PC-3 (cell line): ENCODE data around the gene RASSF4. TPM values are rescaled to one million over a fixed set of nuclear protein-coding genes. Genes with fewer than 3 reads are reported as not detected.

Experiments used
- ATAC-seq: fragments of 200-7000 bp; cut with Tn5 transposase; 2 replicates; pipeline ENCODE4 v1.9.1; 2020; ENCODE audit warnings: mild to moderate bottlenecking, moderate library complexity
- BruUV-seq: library from RNA; stranded (reverse); fragments of 400-500 nt; replicated peaks from 2 replicates; lab custom pipeline; 2021; lab: Mats Ljungman, UMichigan
- CTCF ChIA-PET: fragments of 300-600 bp; sonication (Branson Sonifier 250); formaldehyde crosslinking; loops from one replicate; lab custom pipeline; 2022; ENCODE audit warnings: antibody characterized with exemption; lab: Charles Lee
- POLR2A ChIA-PET: fragments of 300-600 bp; sonication (Branson Sonifier 250); formaldehyde crosslinking; loops from one replicate; lab custom pipeline; 2022; ENCODE audit warnings: antibody characterized with exemption; ENCODE audit not compliant: unreplicated experiment; lab: Charles Lee
- DNase-seq: peaks from one replicate; pipeline ENCODE4 v3.0.0-alpha.2; 2015
- H2AFZ ChIP-seq: fragments of 300-600 bp; sonication (generic); 2 replicates; pipeline ENCODE4 v1.6.0; 2016; ENCODE audit warnings: antibody characterized with exemption, low read length
- H3F3A ChIP-seq: fragments of 300-600 bp; sonication (generic); one replicate; pipeline ENCODE4 v1.6.0; 2017; ENCODE audit warnings: antibody characterized with exemption, low read length, control low read depth, mild to moderate bottlenecking; ENCODE audit not compliant: unreplicated experiment
- H3K27ac ChIP-seq: fragments of 300-600 bp; sonication (generic); 2 replicates; pipeline ENCODE4 v1.5.1; 2016; ENCODE audit warnings: mild to moderate bottlenecking, low read length
- H3K27me3 ChIP-seq: fragments of 300-600 bp; sonication (generic); 2 replicates; pipeline ENCODE4 v1.6.1; 2016; ENCODE audit warnings: low read length, mixed read lengths
- H3K36me3 ChIP-seq: fragments of 300-600 bp; sonication (generic); 2 replicates; pipeline ENCODE4 v1.6.1; 2016; ENCODE audit warnings: low read depth, mixed run types, low read length, mixed read lengths
- H3K4me1 ChIP-seq: fragments of 300-600 bp; sonication (generic); 2 replicates; pipeline ENCODE4 v1.5.1; 2016; ENCODE audit warnings: low read length; ENCODE audit not compliant: insufficient read depth
- H3K4me2 ChIP-seq: fragments of 300-600 bp; sonication (generic); 2 replicates; pipeline ENCODE4 v1.6.0; 2016; ENCODE audit warnings: low read length
- H3K4me3 ChIP-seq: fragments of 300-600 bp; sonication (generic); 2 replicates; pipeline ENCODE4 v1.5.1; 2016; ENCODE audit warnings: mild to moderate bottlenecking, low read length, mixed read lengths
- H3K79me2 ChIP-seq: fragments of 300-600 bp; sonication (generic); 2 replicates; pipeline ENCODE4 v1.6.1; 2017; ENCODE audit warnings: low read length, mixed read lengths
- H3K9ac ChIP-seq: fragments of 300-600 bp; sonication (generic); 2 replicates; pipeline ENCODE4 v1.6.0; 2016; ENCODE audit warnings: mild to moderate bottlenecking, low read length
- H3K9me2 ChIP-seq: fragments of 300-600 bp; sonication (generic); replicated peaks from 2 replicates; pipeline ENCODE4 v1.6.1; 2016; ENCODE audit warnings: mixed run types, low read length, mixed read lengths
- H3K9me3 ChIP-seq: fragments of 300-600 bp; sonication (generic); 2 replicates; pipeline ENCODE4 v1.6.1; 2016; ENCODE audit warnings: low read length, mixed read lengths
- H4K20me1 ChIP-seq: fragments of 300-600 bp; sonication (generic); 2 replicates; pipeline ENCODE4 v1.6.1; 2016; ENCODE audit warnings: low read length, mixed read lengths
- CTCF ChIP-seq: fragments of 300-600 bp; sonication (generic); conservative IDR thresholded peaks from 2 replicates; pipeline ENCODE4 v1.5.1; 2017; ENCODE audit warnings: antibody characterized with exemption, low read depth, mild to moderate bottlenecking, low read length
- EZH2 ChIP-seq: fragments of 300-600 bp; sonication (generic); IDR thresholded peaks from one replicate; pipeline ENCODE4 v1.6.1; 2017; ENCODE audit warnings: antibody characterized with exemption, mild to moderate bottlenecking, low read length; ENCODE audit not compliant: unreplicated experiment
- EZH2phosphoT487 ChIP-seq: fragments of 300-600 bp; sonication (generic); IDR thresholded peaks from 2 replicates; pipeline ENCODE4 v1.6.1; 2018; ENCODE audit warnings: mild to moderate bottlenecking, antibody characterized with exemption, low read length, borderline replicate concordance
- intact Hi-C: fragments of 100-400 bp; cut with micrococcal nuclease; formaldehyde crosslinking; loops from 2 replicates; pipeline ENCODE4 v1.9.0; 2023
- total RNA-seq: library from RNA; depleted of rRNA; stranded (reverse); fragments of >200 nt; gene quantifications from 2 replicates; pipeline ENCODE4 v1.2.3, GENCODE V29; 2014

RASSF4 gene
- total RNA-seq, 1 experiment from 2014 or later = 8.7 TPM

- CTCF ChIA-PET = no interaction called here
- TF ChIP-seq CTCF = no peak
- TF ChIP-seq EZH2phosphoT487 = no peak
- no peak for TF ChIP-seq EZH2
- H3F3A ChIP-seq = no peaks in the 10 kb centered on the region
- H3K4me2 ChIP-seq = no peak overlapping the region
- no peaks in the 10 kb centered on the region for H3K27me3 ChIP-seq
- H3K79me2 ChIP-seq = no peaks in the 10 kb centered on the region
- H3K9me3 ChIP-seq = no peaks in the 10 kb centered on the region
- no peak overlapping the region for H3K4me3 ChIP-seq
- H2AFZ ChIP-seq = no peak overlapping the region
- no peak overlapping the region for H3K9ac ChIP-seq
- no peaks in the 10 kb centered on the region for H3K4me1 ChIP-seq
- DNase-seq = no peak
- no peaks in the 10 kb centered on the region for H4K20me1 ChIP-seq
- BruUV-seq = no TSS peak
- POLR2A ChIA-PET = no interaction called here
- H3K27ac ChIP-seq = no peak overlapping the region
- no peak for ATAC-seq
- H3K9me2 ChIP-seq = no peaks in the 10 kb centered on the region
- intact Hi-C loops = no loop called here
- H3K36me3 ChIP-seq = no peaks in the 10 kb centered on the region
Observed at GRCh38 chr10:44965104-44965503, 5.5 kb downstream of the RASSF4 start.

DNA sequence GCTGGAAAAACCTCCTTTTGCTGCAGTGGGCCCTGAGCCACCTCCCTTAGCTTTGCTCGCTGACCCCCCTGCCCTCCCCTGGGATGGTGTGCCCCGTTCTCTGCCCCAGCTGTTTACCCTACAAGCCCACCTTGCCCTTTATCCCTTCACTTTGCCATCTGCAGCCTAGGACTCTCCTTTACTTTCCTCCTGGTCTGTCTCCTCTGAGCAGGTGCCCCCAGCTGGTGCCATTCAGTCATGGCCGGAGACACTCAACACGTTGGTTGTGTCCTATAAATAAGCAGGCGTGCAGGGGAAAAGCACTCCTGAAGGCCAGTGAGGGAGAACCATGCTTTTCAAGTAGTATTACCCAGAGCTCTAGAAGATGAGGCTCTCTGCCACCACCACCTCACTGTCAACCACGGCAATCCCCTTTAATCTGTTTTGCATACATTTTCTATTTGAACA, 6.1 kb downstream of the RASSF4 start:
- no TSS peak for BruUV-seq
- no peaks in the 10 kb centered on the region for H3K4me1 ChIP-seq
- TF ChIP-seq CTCF (no peak), EZH2phosphoT487 (no peak), EZH2 (no peak)
- no peaks in the 10 kb centered on the region for H3K27me3 ChIP-seq
- H3K9ac ChIP-seq = no peak overlapping the region
- ATAC-seq (no peak), DNase-seq (no peak)
- H3K9me3 ChIP-seq = no peaks in the 10 kb centered on the region
- no peaks in the 10 kb centered on the region for H3K9me2 ChIP-seq
- H3K4me2 ChIP-seq = no peak overlapping the region
- no peak overlapping the region for H2AFZ ChIP-seq
- no peaks in the 10 kb centered on the region for H4K20me1 ChIP-seq
- no peaks in the 10 kb centered on the region for H3K79me2 ChIP-seq
- no peaks in the 10 kb centered on the region for H3F3A ChIP-seq
- H3K36me3 ChIP-seq = no peaks in the 10 kb centered on the region
- CTCF ChIA-PET = no interaction called here
- no peak overlapping the region for H3K4me3 ChIP-seq
- POLR2A ChIA-PET = no interaction called here
- intact Hi-C loops = no loop called here
- H3K27ac ChIP-seq = no peak overlapping the region

DNA sequence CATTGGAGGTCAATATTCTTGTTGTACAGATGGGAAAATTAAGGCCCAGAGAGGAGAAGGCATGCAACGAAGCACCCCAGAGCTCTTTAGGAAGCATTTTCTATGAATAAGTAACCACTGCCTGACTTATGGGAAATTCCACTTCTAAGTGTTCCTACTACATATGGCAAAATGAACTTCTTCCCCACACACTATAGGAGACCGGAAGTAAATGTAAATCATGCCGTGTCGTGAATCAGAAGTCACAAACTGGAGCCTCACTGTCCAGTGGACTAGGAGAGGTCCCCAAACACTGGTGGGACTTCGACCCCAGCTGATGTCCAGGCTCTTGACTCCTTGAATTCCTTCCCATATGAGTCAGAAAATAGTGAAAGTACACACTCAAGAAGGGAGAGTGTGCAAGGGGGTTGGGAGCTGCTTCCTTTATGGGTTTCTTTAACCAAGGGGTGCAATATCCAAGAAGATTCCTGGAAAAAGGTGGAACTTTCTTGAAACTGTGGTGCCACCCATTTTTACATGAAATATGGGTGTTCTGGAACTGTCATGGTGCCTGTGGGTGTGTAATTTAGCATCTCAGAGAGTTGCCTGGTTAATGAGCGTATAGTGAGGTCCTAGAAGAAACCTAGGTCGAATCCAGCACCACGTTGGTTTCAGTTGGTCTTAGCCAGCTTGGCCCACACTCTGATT, 6.7 kb downstream of the RASSF4 start:
- no peak for TF ChIP-seq CTCF
- TF ChIP-seq EZH2 = no peak
- no peak for TF ChIP-seq EZH2phosphoT487
- CTCF ChIA-PET = no interaction called here
- POLR2A ChIA-PET = no interaction called here
- Histone ChIP-seq H3K4me1 (no peaks in the 10 kb centered on the region), H4K20me1 (no peaks in the 10 kb centered on the region), H3K9me3 (no peaks in the 10 kb centered on the region), H3K4me2 (no peak overlapping the region), H3K9ac (no peak overlapping the region), H3K27ac (no peak overlapping the region), H3K27me3 (no peaks in the 10 kb centered on the region), H3K36me3 (no peaks in the 10 kb centered on the region), H3K79me2 (no peaks in the 10 kb centered on the region), H3F3A (no peaks in the 10 kb centered on the region), H3K4me3 (no peak overlapping the region), H2AFZ (no peak overlapping the region), H3K9me2 (no peaks in the 10 kb centered on the region)
- BruUV-seq = no TSS peak
- intact Hi-C loops = no loop called here
- no peak for ATAC-seq
- no peak for DNase-seq
